ENCODE data around the gene NLRP9. TPM values are rescaled to one million over a fixed set of nuclear protein-coding genes. Genes with fewer than 3 reads are reported as not detected.
A peak's percentile ranks its signal among the peaks of the same experiment; 100 is the strongest.

Gene NLRP9
- polyA plus RNA-seq, 3 donors from 2014 or later = not detected

- Mint-ChIP-seq H3K27ac (peak overlapping the region in 1 of 6 donors; percentile 60), H3K4me1 (no peaks in the 10 kb centered on the region), H3K36me3 (peaks cover 0 to 13% (median 0%) of the 10 kb centered on the region in 3 donors), H3K9me3 (no peaks in the 10 kb centered on the region), H3K4me3 (no peak overlapping the region), H3K27me3 (ENCODE audit: low read depth in 3 of 3) (no peaks in the 10 kb centered on the region)
- DNase-seq = no peak
These were observed 40.5 kb downstream of the NLRP9 start for GRCh38 chr19:55697698-55698097.

GRCh38 chr19:55697069-55697440 is 41.1 kb downstream of the NLRP9 start:
- H3K27ac Mint-ChIP-seq = peak overlapping the region in 1 of 6 donors; percentile 35
- H3K27me3 Mint-ChIP-seq (ENCODE audit: low read depth in 3 of 3) = no peaks in the 10 kb centered on the region
- no peak overlapping the region for H3K4me3 Mint-ChIP-seq
- DNase-seq = no peak
- H3K9me3 Mint-ChIP-seq = no peaks in the 10 kb centered on the region
- H3K4me1 Mint-ChIP-seq = no peaks in the 10 kb centered on the region
- peaks cover 0 to 13% (median 0%) of the 10 kb centered on the region in 3 donors for H3K36me3 Mint-ChIP-seq

GRCh38 chr19:55696301-55697068 is 41.7 kb downstream of the NLRP9 start:
- Mint-ChIP-seq H3K36me3 (peaks cover 0 to 11% (median 0%) of the 10 kb centered on the region in 3 donors), H3K4me3 (no peak overlapping the region)

GRCh38 chr19:55695511-55696290 is 42.5 kb downstream of the NLRP9 start:
- Mint-ChIP-seq H3K27me3 (ENCODE audit: low read depth in 3 of 3) (no peaks in the 10 kb centered on the region), H3K9me3 (no peaks in the 10 kb centered on the region), H3K27ac (no peak overlapping the region), H3K36me3 (peaks cover 0 to 9% (median 0%) of the 10 kb centered on the region in 3 donors), H3K4me1 (no peaks in the 10 kb centered on the region), H3K4me3 (no peak overlapping the region)
- no peak for DNase-seq

More at GRCh38 chr19:55696301-55697068, 41.7 kb downstream of the NLRP9 start:
- DNase-seq = no peak
- H3K27me3 Mint-ChIP-seq (ENCODE audit: low read depth in 3 of 3) = no peaks in the 10 kb centered on the region
- H3K4me1 Mint-ChIP-seq = no peaks in the 10 kb centered on the region
- H3K27ac Mint-ChIP-seq = no peak overlapping the region
- no peaks in the 10 kb centered on the region for H3K9me3 Mint-ChIP-seq

- H3K27me3 Mint-ChIP-seq (ENCODE audit: low read depth in 3 of 3) = no peaks in the 10 kb centered on the region
- H3K9me3 Mint-ChIP-seq = no peaks in the 10 kb centered on the region
- H3K27ac Mint-ChIP-seq = no peak overlapping the region
- H3K36me3 Mint-ChIP-seq = peaks cover 0 to 7% (median 0%) of the 10 kb centered on the region in 3 donors
- H3K4me3 Mint-ChIP-seq = no peak overlapping the region
- no peaks in the 10 kb centered on the region for H3K4me1 Mint-ChIP-seq
- DNase-seq = no peak
These were observed 43.3 kb downstream of the NLRP9 start for GRCh38 chr19:55694656-55695491.

- Mint-ChIP-seq H3K36me3 (peaks cover 0 to 7% (median 0%) of the 10 kb centered on the region in 3 donors), H3K27me3 (ENCODE audit: low read depth in 3 of 3) (no peaks in the 10 kb centered on the region), H3K4me1 (no peaks in the 10 kb centered on the region), H3K27ac (no peak overlapping the region), H3K4me3 (no peak overlapping the region), H3K9me3 (no peaks in the 10 kb centered on the region)
- DNase-seq = no peak
These were observed 44.0 kb downstream of the NLRP9 start for GRCh38 chr19:55694241-55694655.

- H3K9me3 Mint-ChIP-seq = no peaks in the 10 kb centered on the region
- H3K4me1 Mint-ChIP-seq = no peaks in the 10 kb centered on the region
- DNase-seq = no peak
- H3K4me3 Mint-ChIP-seq = no peak overlapping the region
- H3K27ac Mint-ChIP-seq = no peak overlapping the region
- H3K27me3 Mint-ChIP-seq (ENCODE audit: low read depth in 3 of 3) = no peaks in the 10 kb centered on the region
- H3K36me3 Mint-ChIP-seq = peaks cover 0 to 7% (median 0%) of the 10 kb centered on the region in 3 donors
These were observed 44.7 kb downstream of the NLRP9 start for GRCh38 chr19:55693336-55693974.

GRCh38 chr19:55692681-55693081 is 45.5 kb downstream of the NLRP9 start:
- no peak for DNase-seq
- Mint-ChIP-seq H3K36me3 (peaks cover 0 to 7% (median 0%) of the 10 kb centered on the region in 3 donors), H3K9me3 (no peaks in the 10 kb centered on the region), H3K4me3 (no peak overlapping the region), H3K27ac (no peak overlapping the region), H3K27me3 (ENCODE audit: low read depth in 3 of 3) (no peaks in the 10 kb centered on the region), H3K4me1 (no peaks in the 10 kb centered on the region)

- no peak overlapping the region for H3K4me3 Mint-ChIP-seq
- no peak overlapping the region for H3K27ac Mint-ChIP-seq
- no peaks in the 10 kb centered on the region for H3K9me3 Mint-ChIP-seq
- H3K27me3 Mint-ChIP-seq (ENCODE audit: low read depth in 3 of 3) = no peaks in the 10 kb centered on the region
- DNase-seq = no peak
- H3K36me3 Mint-ChIP-seq = peaks cover 0 to 7% (median 0%) of the 10 kb centered on the region in 3 donors
- H3K4me1 Mint-ChIP-seq = no peaks in the 10 kb centered on the region
These were observed 46.4 kb downstream of the NLRP9 start for GRCh38 chr19:55691561-55692481.

GRCh38 chr19:55690769-55691545 is 47.2 kb downstream of the NLRP9 start:
- Mint-ChIP-seq H3K4me1 (peaks cover 0 to 3% of the 10 kb centered on the region in 2 donors), H3K27ac (no peak overlapping the region), H3K27me3 (ENCODE audit: low read depth in 3 of 3) (no peaks in the 10 kb centered on the region), H3K36me3 (peaks cover 0 to 7% (median 0%) of the 10 kb centered on the region in 3 donors), H3K9me3 (no peaks in the 10 kb centered on the region), H3K4me3 (no peak overlapping the region)
- no peak for DNase-seq

- peaks cover 0 to 7% (median 0%) of the 10 kb centered on the region in 3 donors for H3K36me3 Mint-ChIP-seq
- no peak overlapping the region for H3K27ac Mint-ChIP-seq
- H3K27me3 Mint-ChIP-seq (ENCODE audit: low read depth in 3 of 3) = no peaks in the 10 kb centered on the region
- peaks cover 0 to 6% of the 10 kb centered on the region in 2 donors for H3K4me1 Mint-ChIP-seq
- H3K4me3 Mint-ChIP-seq = no peak overlapping the region
- DNase-seq = no peak
- H3K9me3 Mint-ChIP-seq = no peaks in the 10 kb centered on the region
These were observed 48.0 kb downstream of the NLRP9 start for GRCh38 chr19:55690109-55690768.

All from immature natural killer cell (primary cell).